ENCODE measurements around the gene TRMT61A. TPM values are rescaled to one million over a fixed set of nuclear protein-coding genes. Genes with fewer than 3 reads are reported as not detected.

Gene TRMT61A
- total RNA-seq, 1 donor from 2014 or later = 12.5 TPM

GRCh38 chr14:103519837-103520212 lies 9.2 kb upstream of the TRMT61A start:
- Mint-ChIP-seq H3K27me3 (ENCODE audit: low read depth) (peaks cover 33% of the 10 kb centered on the region), H3K9me3 (no peaks in the 10 kb centered on the region), H3K36me3 (ENCODE audit: low read depth) (peaks cover 8% of the 10 kb centered on the region), H3K27ac (ENCODE audit: unreplicated experiment) (peak overlapping the region; percentile 86), H3K4me1 (peaks cover 30% of the 10 kb centered on the region), H3K4me3 (peak overlapping the region; percentile 91)
- TF ChIP-seq, protein P1, sequence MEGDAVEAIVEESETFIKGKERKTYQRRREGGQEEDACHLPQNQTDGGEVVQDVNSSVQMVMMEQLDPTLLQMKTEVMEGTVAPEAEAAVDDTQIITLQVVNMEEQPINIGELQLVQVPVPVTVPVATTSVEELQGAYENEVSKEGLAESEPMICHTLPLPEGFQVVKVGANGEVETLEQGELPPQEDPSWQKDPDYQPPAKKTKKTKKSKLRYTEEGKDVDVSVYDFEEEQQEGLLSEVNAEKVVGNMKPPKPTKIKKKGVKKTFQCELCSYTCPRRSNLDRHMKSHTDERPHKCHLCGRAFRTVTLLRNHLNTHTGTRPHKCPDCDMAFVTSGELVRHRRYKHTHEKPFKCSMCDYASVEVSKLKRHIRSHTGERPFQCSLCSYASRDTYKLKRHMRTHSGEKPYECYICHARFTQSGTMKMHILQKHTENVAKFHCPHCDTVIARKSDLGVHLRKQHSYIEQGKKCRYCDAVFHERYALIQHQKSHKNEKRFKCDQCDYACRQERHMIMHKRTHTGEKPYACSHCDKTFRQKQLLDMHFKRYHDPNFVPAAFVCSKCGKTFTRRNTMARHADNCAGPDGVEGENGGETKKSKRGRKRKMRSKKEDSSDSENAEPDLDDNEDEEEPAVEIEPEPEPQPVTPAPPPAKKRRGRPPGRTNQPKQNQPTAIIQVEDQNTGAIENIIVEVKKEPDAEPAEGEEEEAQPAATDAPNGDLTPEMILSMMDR (conservative IDR thresholded peaks at IDR 0.05) = no peak
- DNase-seq (ENCODE audit: low read depth, low spot score) = no peak

- Mint-ChIP-seq H3K27me3 (ENCODE audit: low read depth) (peaks cover 36% of the 10 kb centered on the region), H3K27ac (ENCODE audit: unreplicated experiment) (no peak overlapping the region), H3K4me3 (peak overlapping the region; percentile 91), H3K4me1 (peaks cover 30% of the 10 kb centered on the region), H3K36me3 (ENCODE audit: low read depth) (peaks cover 8% of the 10 kb centered on the region), H3K9me3 (no peaks in the 10 kb centered on the region)
- DNase-seq (ENCODE audit: low read depth, low spot score) = no peak
- TF ChIP-seq, protein P1 (conservative IDR thresholded peaks at IDR 0.05) = no peak
Observed at GRCh38 chr14:103520269-103520656, 8.7 kb upstream of the TRMT61A start.

DNA sequence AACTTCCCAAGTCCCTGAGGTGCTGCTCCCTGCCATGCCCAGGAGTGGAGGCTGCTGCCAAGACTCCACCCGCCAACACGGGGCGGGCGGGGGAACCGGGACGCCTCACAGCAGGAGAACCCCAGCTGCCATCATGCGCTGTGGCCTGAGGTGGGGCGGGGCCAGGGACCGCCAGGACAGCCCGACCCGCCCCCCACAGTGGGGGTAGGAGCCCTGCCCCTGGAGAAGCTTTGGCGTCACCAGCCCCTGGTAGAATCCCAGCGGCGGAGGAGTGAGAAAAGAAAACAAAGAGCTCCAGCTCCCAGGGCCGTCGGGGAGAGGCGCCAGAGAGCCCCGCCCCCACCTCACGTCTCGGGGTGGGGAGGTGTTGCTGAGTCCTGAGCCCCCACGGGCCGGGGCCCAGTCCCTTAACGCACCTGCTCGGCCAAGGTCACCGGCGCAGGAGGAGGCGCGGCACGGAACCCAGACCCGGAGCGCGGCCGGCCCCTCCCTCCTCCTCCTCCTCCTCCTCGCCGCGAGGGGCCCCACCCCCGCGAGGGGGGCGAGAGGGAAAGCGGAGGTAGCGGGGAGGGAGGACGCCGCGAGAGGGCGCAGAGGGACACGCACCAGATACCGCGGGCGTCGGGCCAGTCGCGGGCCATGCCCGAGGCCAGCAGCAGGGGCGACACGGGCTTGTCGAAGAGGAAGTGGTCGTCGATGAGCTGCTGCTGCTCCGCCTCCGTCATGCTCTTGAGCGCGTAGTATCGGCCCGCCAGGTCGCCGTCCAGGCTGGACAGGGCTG lies 8.1 kb upstream of the TRMT61A start:
- Mint-ChIP-seq H3K36me3 (ENCODE audit: low read depth) (peaks cover 8% of the 10 kb centered on the region), H3K9me3 (no peaks in the 10 kb centered on the region), H3K27me3 (ENCODE audit: low read depth) (peaks cover 36% of the 10 kb centered on the region), H3K4me1 (peaks cover 30% of the 10 kb centered on the region), H3K4me3 (peak overlapping the region; percentile 83), H3K27ac (ENCODE audit: unreplicated experiment) (no peak overlapping the region)
- TF ChIP-seq, protein P1 (conservative IDR thresholded peaks at IDR 0.05) = peak; percentile 67
- peak; percentile 81 for DNase-seq (ENCODE audit: low read depth, low spot score)

- H3K27me3 Mint-ChIP-seq (ENCODE audit: low read depth) = peaks cover 33% of the 10 kb centered on the region
- H3K4me1 Mint-ChIP-seq = peaks cover 29% of the 10 kb centered on the region
- H3K36me3 Mint-ChIP-seq (ENCODE audit: low read depth) = peaks cover 8% of the 10 kb centered on the region
- no peaks in the 10 kb centered on the region for H3K9me3 Mint-ChIP-seq
- no peak overlapping the region for H3K27ac Mint-ChIP-seq (ENCODE audit: unreplicated experiment)
- DNase-seq (ENCODE audit: low read depth, low spot score) = no peak
- TF ChIP-seq, protein P1 (conservative IDR thresholded peaks at IDR 0.05) = no peak
- peak overlapping the region; percentile 83 for H3K4me3 Mint-ChIP-seq
Observed at GRCh38 chr14:103521438-103521950, 7.5 kb upstream of the TRMT61A start.

- Mint-ChIP-seq H3K36me3 (ENCODE audit: low read depth) (peaks cover 8% of the 10 kb centered on the region), H3K27ac (ENCODE audit: unreplicated experiment) (no peak overlapping the region), H3K4me3 (peak overlapping the region; percentile 83), H3K27me3 (ENCODE audit: low read depth) (peaks cover 27% of the 10 kb centered on the region), H3K9me3 (no peaks in the 10 kb centered on the region), H3K4me1 (peaks cover 24% of the 10 kb centered on the region)
- DNase-seq (ENCODE audit: low read depth, low spot score) = no peak
- TF ChIP-seq, protein P1 (conservative IDR thresholded peaks at IDR 0.05) = no peak
Observed at GRCh38 chr14:103521951-103522563, 6.9 kb upstream of the TRMT61A start.

All from neural crest cell (in vitro differentiated cells).